Measurements from ENCODE around the gene TEAD3.
"Not testable (repeated sequence)": the region's sequence is repeated elsewhere in the genome, so short reads cannot be mapped to it uniquely, and the experiment has no call there.

TEAD3 gene

GRCh38 chr6:35436071-35436857, 60.6 kb downstream of the TEAD3 start:
- TF ChIP-seq, protein P1, sequence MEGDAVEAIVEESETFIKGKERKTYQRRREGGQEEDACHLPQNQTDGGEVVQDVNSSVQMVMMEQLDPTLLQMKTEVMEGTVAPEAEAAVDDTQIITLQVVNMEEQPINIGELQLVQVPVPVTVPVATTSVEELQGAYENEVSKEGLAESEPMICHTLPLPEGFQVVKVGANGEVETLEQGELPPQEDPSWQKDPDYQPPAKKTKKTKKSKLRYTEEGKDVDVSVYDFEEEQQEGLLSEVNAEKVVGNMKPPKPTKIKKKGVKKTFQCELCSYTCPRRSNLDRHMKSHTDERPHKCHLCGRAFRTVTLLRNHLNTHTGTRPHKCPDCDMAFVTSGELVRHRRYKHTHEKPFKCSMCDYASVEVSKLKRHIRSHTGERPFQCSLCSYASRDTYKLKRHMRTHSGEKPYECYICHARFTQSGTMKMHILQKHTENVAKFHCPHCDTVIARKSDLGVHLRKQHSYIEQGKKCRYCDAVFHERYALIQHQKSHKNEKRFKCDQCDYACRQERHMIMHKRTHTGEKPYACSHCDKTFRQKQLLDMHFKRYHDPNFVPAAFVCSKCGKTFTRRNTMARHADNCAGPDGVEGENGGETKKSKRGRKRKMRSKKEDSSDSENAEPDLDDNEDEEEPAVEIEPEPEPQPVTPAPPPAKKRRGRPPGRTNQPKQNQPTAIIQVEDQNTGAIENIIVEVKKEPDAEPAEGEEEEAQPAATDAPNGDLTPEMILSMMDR (IDR thresholded peaks at IDR 0.05; ENCODE audit: borderline replicate concordance, insufficient read depth, low read depth, low read length): no peak
- no peak overlapping the region for H3K4me3 ChIP-seq (ENCODE audit: low read depth, low read length)

- TF ChIP-seq, protein P1 (IDR thresholded peaks at IDR 0.05; ENCODE audit: borderline replicate concordance, insufficient read depth, low read depth, low read length): no peak
- H3K4me3 ChIP-seq (ENCODE audit: low read depth, low read length): no peak overlapping the region
Measured at GRCh38 chr6:35435074-35435837, 61.6 kb downstream of the TEAD3 start.

GRCh38 chr6:35432702-35433101, 64.2 kb downstream of the TEAD3 start:
- not testable (repeated sequence) for H3K4me3 ChIP-seq (ENCODE audit: low read depth, low read length)

DNA sequence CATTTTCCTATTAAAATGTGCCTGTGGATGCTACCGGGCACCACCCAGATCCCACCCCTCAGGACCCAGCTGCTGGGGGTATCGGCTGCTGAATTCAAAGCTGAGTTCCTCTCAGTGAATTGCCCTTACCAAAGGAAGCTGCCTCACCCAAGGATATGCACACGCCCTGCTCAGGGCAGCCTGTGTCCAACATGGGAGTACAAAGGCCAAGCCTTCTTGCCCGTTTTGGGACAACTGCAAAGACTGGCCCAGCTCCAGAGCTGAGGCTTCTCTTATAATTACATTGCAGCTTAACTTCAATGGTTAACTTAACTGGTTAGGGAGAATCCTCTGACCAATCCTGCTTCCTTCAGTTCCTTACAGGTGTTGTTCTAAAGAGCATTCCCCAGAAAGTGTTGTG, 64.6 kb downstream of the TEAD3 start:
- TF ChIP-seq, protein P1 (IDR thresholded peaks at IDR 0.05; ENCODE audit: borderline replicate concordance, insufficient read depth, low read depth, low read length): no peak

DNA sequence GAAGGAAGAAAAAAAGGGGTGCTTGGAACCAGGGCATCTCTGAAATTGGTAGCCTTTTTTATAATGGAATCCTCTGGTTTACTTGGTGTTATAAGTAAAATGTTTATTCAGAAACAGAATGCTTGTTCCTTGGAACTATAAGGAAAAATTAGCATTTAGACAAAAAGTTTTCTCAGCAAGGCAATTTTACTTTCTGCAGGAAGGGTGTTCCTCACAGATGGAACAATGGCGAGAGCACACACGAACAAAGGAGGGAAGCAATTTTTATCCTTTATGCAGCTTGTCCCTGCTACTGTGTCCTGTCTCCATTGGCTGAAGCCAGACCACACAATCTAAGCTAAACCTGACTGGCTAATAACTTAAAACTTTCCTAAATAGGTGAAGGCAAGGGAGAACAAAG, 67.4 kb downstream of the TEAD3 start:
- no peak overlapping the region for H3K4me3 ChIP-seq (ENCODE audit: low read depth, low read length)
- TF ChIP-seq, protein P1 (IDR thresholded peaks at IDR 0.05; ENCODE audit: borderline replicate concordance, insufficient read depth, low read depth, low read length): no peak

More for the DNA sequence above, 64.6 kb downstream of the TEAD3 start:
- no peak overlapping the region for H3K4me3 ChIP-seq (ENCODE audit: low read depth, low read length)

GRCh38 chr6:35428421-35429149, 68.3 kb downstream of the TEAD3 start:
- no peak overlapping the region for H3K4me3 ChIP-seq (ENCODE audit: low read depth, low read length)
- TF ChIP-seq, protein P1 (IDR thresholded peaks at IDR 0.05; ENCODE audit: borderline replicate concordance, insufficient read depth, low read depth, low read length): no peak

- TF ChIP-seq, protein P1 (IDR thresholded peaks at IDR 0.05; ENCODE audit: borderline replicate concordance, insufficient read depth, low read depth, low read length): no peak
- H3K4me3 ChIP-seq (ENCODE audit: low read depth, low read length): no peak overlapping the region
Measured at GRCh38 chr6:35427851-35428321, 69.0 kb downstream of the TEAD3 start.
